NCI-H526 (cell line): ENCODE data around the gene ENAM.
"Not testable (repeated sequence)": the region's sequence is repeated elsewhere in the genome, so short reads cannot be mapped to it uniquely, and the experiment has no call there.

Experiments used
- DNase-seq, 2 experiments: peaks; one replicate each; lab custom pipeline; 2025; lab: John Stamatoyannopoulos, UW

Gene ENAM

DNA sequence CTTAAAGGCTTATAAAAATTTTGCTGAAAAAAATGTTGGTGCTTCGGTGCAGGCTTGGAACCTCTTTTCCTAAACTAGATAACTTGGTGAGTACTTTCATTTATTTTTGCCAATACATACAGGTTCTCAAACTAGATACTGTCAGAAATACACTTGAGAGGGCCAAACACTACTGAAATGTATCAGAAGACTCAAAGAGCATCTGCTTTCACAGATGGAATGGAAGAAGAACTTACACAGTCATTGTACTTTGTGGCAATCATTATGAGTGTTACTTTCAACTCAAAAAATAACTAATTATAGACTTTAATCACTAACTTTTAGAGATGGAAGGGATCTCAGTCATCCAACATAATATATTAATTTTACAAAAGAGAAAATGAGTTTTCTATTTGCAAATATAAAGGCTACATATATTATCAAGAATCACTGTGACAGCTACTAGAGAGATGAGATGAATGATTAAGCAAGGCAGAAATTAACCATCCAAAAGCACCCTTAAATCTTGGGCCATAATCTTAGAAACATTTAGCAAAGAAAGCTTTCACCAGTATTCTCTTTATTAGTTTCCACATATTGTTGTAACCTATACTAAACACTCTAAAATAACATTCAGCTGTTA is 1.0 kb downstream of the ENAM start:
- no peak for DNase-seq

DNA sequence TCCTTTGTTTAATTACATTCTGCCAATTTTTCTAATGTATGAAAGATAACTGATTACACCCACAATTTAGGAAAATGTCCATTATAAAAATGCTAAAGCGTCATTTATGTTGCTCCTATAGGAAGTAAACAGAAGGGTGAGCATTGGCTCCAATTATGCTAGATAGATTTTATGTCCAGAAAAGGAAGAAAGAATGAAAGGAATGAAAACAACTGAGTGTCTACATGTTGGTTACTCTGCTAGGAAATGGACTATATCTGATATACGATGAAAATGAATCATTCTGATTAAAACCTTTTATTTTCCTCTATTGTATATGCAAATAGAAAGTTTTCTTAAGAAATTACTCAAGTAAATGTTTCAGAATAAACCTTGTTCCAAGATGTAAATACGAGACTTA is 1.6 kb downstream of the ENAM start:
- no peak for DNase-seq

DNA sequence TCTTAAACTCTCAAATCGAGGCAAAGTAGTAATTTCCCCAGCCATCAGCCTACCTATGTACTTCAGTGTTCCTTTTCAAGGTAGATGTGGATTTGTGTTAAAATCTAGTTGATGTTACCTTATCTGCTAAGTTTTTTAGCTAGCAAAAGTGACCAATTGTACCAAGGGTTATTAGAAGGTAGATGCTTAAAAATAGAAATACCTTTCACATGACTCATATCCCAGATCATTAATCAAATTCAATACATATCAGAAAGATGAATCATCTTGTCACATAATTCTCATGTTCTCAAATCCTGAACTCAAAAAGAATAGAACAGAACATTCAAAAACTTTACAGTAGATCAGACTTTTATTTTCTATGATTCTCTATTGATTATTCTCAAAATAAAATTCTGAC is 3.5 kb downstream of the ENAM start:
- DNase-seq: no peak

DNA sequence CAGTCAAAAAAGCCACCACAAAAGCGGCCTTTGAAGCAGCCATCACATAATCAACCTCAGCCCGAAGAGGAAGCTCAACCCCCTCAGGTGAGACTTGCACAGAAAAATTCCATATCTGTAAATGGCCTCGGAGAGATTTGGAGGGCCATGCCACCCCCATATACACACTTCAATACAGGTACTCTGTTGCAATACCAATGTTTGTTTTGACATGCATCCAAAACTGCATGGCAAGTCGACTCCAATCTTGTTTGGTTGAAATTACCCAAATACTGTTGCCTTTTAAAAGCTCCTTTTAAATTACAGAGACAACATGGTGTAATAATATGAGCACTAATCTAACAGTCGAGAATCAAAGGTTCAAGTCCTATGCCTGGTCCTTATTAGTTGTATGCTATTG is 5.9 kb downstream of the ENAM start:
- DNase-seq: no peak

DNA sequence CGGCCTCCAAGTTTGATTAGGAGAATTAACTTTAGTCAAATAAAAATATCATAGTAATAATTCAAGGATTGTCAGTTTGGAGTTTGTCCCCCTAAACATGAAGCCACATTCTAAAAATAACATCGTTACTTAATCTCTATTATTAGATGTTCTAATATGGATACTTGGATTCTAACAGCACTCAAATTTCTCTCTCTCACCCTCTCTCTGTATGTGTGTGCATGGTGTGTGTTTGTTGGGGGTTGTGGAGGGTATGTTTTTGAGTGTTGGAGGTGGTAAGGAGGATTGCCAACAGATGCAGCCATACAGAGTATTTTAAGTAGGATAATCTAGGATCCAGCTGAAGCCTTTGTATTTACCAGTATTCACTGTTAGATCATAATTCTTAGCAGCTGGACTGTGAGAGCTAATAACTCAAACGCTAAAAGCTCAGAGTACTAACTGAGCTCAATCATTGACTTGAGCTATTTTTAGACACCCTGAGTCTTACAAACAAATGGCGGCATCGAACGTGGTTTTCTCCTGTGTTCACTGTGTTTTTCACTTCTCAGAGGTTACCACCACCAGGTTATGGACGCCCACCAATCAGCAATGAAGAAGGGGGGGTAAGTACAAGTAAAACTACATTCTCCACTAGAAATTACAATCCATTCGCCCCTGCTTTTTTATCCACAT is 8.8 kb downstream of the ENAM start:
- DNase-seq: no peak

DNA sequence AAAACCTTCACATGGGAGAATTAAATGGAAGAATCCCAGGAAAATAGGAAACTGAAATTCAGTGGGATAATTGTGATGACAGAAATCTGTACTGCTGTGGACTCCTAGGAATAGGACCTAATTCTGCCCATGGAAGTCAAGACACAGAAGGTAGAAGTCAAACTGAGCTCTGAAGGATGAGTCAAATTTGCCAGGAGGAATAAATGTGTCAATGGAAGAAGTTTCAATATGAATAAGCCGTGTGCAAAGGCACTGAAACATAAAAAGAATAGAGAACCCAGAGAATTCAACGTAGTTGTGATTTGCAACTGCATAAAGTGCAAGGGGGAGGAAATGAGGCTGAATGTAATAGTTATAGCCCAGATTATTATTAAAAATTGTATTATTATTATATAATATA is 11.6 kb downstream of the ENAM start:
- DNase-seq: no peak

DNA sequence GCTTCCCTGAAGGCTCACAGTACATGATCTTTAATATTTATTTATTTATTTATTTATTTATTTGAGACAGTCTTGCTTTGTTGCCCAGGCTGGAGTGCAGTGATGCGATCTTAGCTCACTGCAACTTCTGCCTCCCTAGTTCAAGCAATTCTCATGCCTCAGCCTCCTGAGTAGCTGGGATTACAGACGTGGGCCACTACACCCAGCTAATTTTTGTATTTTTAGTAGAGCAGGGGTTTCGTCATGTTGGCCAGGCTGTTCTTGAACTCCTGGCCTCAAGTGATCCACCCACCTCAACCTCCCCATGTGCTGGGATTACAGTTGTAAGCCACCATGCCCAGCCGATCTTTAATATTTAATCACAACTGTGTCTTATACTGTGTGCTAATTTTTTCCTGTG is 22.2 kb downstream of the ENAM start:
- DNase-seq: not testable (repeated sequence)

DNA sequence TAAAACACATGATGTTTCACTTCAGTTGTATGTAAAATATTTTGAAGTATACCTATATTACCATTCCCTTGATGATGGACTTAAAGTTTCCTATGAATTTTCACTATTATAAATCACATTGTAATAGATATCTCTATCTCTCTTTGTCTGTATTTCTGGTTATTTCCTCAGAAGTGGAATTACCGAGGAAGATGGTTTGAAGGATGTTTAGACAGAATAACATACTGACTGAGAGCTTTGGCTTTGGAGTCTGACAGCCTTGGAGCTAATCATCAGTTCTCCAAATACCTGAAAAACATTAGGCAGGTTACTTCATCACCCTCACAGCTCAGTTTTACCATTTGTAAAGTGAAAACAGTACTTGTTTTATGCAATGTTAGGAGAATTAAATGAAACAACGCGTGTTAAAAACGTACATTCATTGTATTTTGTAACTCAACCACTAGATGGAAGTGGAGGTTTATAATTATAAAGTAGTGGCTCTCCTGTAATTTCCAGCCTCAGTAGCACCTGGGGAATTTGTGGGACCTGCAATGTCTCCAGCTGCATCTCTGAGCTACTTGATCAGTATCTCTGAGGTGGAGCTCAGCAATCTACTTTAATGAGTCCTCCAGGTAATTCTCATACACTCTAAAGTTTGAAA is 23.4 kb downstream of the ENAM start:
- peak; percentile 31 to 66 for DNase-seq

DNA sequence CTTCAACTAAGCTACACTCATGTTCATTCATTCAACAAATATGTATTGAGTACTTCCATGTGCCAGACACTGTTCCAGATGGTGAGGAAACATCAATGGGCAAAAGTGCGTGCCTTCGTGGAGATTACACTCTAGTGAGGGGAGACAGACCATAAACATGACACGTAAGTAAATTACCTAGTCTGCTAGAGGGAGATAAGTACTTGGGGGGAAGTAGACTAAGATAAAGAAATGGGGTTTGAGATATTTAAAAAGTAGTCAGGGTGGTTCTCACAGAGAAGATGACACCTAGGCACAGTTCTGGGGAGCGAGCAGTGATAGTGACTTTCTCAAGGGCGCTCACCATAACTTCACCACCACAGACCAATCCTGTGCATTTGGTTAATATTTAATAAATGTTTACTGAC is 26.1 kb downstream of the ENAM start:
- no peak for DNase-seq

DNA sequence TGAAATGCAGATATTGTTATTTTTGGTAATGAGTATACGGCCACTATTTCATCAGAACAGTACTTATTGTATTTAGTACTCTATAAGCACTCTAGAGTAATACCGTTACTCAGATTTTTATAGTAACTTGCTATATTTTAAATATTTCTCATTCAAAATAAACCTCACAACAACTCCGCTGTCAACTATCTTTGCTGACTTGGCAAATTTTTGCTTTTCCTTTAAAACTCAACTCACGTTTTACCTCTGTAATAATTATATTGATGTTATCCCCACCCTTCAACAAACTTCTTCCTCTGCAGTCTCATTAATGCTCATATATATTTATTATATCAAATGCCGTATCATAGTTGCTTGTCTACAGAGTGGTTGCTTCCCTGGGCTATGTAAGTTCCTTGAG is 28.8 kb downstream of the ENAM start:
- no peak for DNase-seq

DNA sequence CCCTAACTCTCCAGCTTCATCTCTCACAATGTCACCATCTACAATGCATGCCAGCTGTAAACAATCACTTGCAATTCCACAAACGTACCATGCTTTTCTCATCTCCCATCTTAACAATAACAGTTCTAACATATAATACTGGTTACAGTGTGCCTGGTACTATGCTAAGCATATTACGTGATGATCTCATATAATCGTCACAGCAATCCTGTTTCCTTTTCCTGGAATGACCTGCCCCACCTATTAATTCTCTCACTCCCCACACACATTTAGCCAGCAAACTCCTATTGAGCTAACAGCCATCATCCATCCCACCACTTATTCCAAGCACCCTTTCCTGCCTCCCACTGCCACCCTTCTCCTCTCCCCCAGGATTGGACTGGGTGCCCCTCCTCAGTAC is 29.9 kb downstream of the ENAM start:
- no peak for DNase-seq

DNA sequence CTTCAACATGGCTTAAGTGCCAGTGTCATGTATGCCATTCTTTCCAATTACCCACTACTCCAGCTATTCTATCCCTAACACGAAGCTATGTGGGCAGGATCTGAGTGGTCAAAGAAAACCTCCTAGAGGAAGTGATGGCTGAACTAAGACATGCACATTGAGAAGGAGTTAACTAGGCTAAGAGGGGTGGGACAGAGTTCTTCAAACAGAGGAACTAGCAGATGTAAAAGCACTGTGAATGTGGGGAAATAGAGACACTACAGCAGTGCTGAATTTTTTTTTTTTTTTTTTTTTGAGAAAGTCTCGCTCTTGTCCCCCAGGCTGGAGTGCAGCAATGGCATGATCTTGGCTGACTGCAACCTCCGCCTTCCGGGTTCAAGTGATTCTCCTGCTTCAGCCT is 31.6 kb downstream of the ENAM start:
- DNase-seq: no peak

DNA sequence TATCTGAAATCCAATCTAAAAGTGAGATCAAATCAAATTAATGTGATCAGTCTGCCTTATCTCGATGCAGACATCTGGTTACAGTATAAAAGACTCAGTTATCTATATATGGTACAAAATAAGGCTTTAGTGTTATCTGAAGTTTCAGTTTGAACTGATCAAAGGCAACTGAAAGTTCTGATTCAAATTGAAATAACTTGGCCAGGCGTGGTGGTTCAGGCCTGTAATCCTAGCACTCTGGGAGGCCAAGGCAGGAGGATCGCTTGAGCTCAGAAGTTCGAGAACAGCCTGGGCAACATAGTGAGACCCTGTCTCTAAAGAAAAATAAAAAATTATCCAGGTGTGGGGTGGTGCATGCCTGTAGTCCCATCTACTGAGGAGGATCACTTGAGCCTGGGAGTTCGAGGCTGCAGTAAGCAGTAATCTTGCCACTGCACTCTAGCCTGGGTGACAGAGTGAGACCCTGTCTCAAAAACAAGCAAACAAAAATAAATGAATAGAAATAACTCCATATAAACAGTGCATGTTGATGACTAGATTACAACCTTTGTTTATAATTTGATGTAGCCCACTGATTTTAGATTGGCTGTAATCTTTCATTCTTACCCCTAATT is 32.9 kb downstream of the ENAM start:
- DNase-seq: not testable (repeated sequence)

DNA sequence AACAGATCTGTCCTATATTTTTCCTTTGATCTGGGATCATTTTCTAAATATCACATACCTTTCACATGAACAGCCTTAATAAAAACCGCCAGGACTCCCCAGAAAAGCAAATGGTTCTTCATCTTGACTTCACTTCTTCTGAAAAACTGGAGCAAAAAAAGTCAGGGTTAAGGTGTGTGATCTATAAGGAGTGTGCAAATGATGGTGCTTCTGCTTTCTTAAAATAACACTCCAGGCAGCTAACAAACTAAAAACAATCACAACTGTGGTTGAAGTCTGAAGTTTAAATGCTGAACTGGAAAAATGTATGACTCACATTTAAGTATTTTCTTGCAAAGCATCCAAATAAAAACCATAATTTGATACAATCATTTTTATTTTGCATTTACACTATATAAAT is 37.8 kb downstream of the ENAM start, which contains the start of gene JCHAIN:
Gene JCHAIN (minus strand): TSS at position 140 of the 400 bp plus-strand sequence. CDS start 18 bp downstream, at position 122.
- DNase-seq: no peak

DNA sequence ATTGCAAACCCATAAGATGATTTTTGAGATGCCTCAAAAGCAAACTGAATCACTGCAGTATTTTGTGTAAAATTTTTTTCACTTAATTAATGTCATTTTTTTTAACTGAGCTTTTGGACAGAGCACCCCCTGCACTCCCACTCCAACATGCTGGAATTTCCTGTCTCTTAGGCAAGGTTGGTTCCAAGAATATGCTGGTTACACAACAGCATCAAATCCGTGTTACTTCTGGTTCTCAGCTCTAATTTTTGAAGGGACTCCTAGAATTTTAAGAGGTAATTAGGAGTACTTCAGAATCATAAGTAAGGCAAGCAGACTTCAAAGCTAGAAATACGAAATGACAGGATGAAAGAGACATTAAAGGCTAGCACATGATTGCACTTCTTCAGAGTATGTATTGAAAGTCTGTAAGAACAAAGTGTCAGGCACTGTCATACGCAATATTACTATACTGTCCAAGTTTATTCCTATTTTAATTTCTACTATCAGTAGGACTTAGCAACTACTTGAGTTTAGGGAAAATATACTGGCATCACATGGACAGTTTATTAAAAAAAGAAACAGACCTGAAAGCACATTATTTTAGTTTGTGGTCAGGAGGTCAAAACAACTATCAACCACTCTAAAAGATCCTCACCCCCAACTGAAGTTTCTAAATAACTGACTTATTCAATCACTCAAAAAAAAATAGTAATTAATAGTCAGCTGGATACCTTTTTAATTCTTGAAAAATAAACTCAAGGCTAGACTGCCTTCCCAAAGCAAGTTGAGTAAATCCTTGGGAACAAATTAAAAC is 39.4 kb downstream of the ENAM start:
- DNase-seq: no peak

DNA sequence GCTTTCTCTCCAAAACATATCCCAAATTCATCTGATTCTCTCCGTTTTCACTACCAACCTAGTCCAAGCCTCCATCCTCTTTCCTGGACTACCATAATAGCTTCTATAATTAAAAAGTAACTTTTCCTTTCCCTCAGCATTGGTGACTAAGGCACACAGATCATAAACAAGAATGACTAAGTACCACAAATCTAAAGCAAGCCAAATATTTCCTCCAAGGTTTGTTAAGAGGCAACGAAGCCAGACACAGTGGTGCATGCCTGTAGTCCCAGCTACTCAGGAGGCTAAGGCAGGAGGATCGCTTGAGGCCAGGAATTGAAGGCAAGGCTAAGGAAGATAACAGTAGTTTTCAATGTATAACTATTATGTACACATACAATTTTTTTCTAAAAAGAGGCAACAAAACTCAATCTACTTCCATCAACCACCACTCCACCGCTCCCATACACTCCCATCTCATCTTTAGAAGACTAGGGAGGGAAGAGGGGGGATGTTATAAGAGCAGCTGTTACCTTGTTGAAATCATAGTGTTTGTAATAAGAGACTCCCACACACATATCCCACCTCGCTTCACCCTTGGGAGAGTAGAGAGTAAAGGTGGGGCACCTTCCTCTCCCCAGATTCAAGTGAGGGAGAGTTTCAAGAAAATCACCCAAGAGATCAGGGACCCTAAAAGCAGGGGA is 41.9 kb downstream of the ENAM start:
- no peak for DNase-seq

DNA sequence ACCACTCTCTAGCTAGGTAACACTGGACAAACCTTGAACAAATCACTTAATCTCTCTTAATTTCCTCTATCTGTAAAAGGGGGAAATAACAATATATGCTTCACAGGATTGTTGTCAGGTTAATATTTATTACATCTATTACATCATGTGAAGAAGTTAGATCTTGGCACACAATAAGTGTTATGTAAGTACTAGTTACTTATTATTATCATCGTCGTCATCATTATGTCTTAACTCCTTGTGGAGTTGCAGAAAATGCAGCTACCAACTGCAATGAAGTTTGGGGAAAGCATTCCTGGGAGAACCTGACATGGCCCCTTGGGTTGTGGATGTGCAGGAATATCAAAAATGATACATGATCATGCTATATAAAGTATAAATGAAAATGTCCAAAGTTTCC is 42.5 kb downstream of the ENAM start:
- DNase-seq: no peak

DNA sequence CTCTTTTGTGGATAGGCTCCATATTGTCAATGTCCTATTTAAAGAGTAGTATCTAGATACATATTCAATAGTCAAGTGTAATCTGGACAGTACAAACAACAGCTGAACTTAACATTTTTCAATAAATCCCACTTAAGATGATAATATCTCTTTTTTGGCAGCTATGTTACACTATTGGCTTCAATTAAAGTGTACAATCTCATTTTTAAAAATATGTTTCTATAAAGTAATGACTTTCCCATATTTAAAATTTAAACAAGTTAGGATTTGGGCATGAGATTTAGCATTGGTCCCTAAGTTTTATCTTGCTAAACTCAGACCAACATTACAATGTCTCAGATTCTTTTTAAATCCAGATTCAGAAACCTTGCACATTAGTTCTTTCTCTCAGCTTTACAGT is 45.6 kb downstream of the ENAM start:
- no peak for DNase-seq

DNA sequence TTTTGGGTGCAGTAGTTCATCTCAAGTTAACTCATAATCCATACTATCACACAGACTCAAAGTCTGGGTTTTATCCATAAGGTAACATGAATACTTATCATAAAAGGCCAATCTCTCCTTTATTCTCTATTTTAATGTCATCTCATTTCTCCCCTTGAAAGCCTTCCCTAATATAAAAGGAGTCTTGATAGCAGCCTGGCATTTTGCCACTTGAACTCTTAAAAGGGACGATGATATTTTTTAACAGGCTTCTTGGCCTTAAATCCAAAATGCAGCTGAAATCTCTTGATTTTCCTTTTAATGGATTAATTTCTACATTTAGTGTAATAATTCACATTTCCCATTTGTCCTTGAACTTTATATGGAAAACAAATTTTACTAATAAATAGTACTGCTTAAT is 46.2 kb downstream of the ENAM start:
- DNase-seq: no peak

DNA sequence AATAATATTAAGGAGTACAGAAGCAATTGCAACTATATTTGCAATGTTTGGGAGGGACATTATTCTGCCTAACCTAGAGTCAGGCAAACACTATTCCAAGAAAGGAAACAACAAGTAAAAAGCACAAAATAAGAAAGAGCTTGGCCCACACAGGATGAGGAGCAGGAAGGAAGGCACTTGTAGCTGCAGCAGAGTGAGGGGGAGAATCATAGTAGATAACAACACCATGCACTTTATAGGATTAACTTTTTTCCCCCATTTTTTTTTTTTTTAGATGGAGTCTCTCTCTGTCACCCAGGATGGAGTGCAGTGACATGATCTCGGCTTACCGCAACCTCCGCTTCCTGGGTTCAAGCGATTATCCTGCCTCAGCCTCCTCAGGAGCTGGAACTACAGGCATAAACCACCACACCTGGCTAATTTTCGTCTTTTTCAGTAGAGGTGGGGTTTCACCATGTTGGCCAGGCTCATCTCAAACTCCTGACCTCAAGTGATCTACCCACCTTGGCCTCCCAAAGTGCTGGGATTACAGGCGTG is 48.1 kb downstream of the ENAM start:
- no peak for DNase-seq

DNA sequence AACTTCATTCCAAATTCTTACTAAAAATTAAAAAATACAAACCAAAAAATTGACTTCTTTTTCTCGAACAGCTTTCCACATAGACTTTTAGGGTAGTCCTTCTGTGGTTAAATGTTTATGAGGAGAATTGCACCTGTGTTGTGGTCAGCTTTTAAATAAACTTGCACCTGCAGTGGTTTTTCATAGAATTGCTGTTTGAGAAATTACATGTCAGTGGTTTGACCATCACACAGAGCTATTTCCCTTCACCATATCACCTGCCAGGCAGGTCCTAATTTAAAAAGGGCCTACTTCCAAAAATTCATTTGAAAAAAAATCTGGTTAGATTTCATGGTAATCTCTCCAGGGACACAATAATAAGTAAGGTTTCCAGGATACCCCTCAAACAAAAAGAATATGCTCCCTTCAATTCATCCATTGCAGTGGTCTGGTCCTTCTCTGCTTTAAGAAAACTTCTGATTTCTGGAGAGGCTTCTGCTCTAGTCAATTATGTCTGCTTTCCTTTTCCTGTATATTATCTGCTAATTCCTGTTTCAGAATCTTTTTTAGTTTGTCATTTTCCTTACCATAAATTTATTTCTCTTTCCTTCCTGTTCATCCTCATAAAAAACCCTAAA is 49.9 kb downstream of the ENAM start:
- DNase-seq: no peak
